ENCODE results near the gene NBAS. TPM values are rescaled to one million over a fixed set of nuclear protein-coding genes. Genes with fewer than 3 reads are reported as not detected.

NBAS gene
- total RNA-seq, 4 donors from 2014 or later = 27.3 to 43.6 (median 28.4) TPM

DNA sequence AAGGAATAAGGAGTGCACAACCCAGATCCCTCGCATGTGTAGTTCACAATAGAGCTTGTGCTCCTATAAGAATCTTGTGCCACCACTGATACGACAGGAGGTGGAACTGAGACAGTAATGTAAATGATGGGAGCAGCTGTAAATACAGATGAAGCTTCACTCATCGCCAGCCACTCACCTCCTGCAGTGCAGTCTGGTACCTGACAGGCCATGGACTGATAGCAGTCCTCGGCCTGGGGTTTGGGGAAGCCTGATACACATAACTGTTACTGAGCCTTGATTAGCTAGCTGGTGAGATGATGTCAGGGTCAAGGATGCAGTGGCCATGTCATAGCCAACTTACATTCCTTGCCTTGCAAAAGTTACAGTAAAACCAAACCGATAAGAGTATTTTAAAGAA, 376.6 kb downstream of the NBAS start:
- Histone ChIP-seq H3K36me3 (peaks cover 0 to 4% of the 10 kb centered on the region in 2 donors), H3K27ac (no peak overlapping the region), H3K4me3 (no peak overlapping the region), H3K27me3 (no peaks in the 10 kb centered on the region), H3K4me1 (no peaks in the 10 kb centered on the region), H3K9me3 (no peaks in the 10 kb centered on the region)
- TF ChIP-seq POLR2A (IDR thresholded peaks at IDR 0.05) = no peak
- TF ChIP-seq CTCF (IDR thresholded peaks at IDR 0.05 in 4 of 5, conservative IDR thresholded peaks at IDR 0.05 in 1 of 5) = no peak
- in situ Hi-C loops (cut with MboI; ENCODE audit: low sequenced_read_pairs in 4 of 4) = no loop called here
- intact Hi-C loops (cut with DNase I; ENCODE audit: low total_unique reads) = no loop called here
- ATAC-seq = no peak
- DNase-seq = no peak

- H3K4me1 ChIP-seq = no peaks in the 10 kb centered on the region
- intact Hi-C loops (cut with DNase I; ENCODE audit: low total_unique reads) (no loop called here), in situ Hi-C loops (cut with MboI; ENCODE audit: low sequenced_read_pairs in 4 of 4) (no loop called here)
- DNase-seq (no peak), ATAC-seq (no peak)
- no peak overlapping the region for H3K4me3 ChIP-seq
- H3K27me3 ChIP-seq = no peaks in the 10 kb centered on the region
- peaks cover 0 to 14% of the 10 kb centered on the region in 2 donors for H3K36me3 ChIP-seq
- no peaks in the 10 kb centered on the region for H3K9me3 ChIP-seq
- H3K27ac ChIP-seq = no peak overlapping the region
- TF ChIP-seq CTCF (IDR thresholded peaks at IDR 0.05 in 4 of 5, conservative IDR thresholded peaks at IDR 0.05 in 1 of 5) (no peak), POLR2A (IDR thresholded peaks at IDR 0.05) (no peak)
Observed at GRCh38 chr2:15182275-15182674, 378.9 kb downstream of the NBAS start.

- in situ Hi-C loops (cut with MboI; ENCODE audit: low sequenced_read_pairs in 4 of 4) (no loop called here), intact Hi-C loops (cut with DNase I; ENCODE audit: low total_unique reads) (no loop called here)
- DNase-seq (no peak), ATAC-seq (no peak)
- Histone ChIP-seq H3K36me3 (peaks cover 0 to 14% of the 10 kb centered on the region in 2 donors), H3K9me3 (no peaks in the 10 kb centered on the region), H3K4me1 (no peaks in the 10 kb centered on the region), H3K27ac (no peak overlapping the region), H3K27me3 (no peaks in the 10 kb centered on the region), H3K4me3 (no peak overlapping the region)
- TF ChIP-seq CTCF (IDR thresholded peaks at IDR 0.05 in 4 of 5, conservative IDR thresholded peaks at IDR 0.05 in 1 of 5) (no peak), POLR2A (IDR thresholded peaks at IDR 0.05) (no peak)
Observed at GRCh38 chr2:15181092-15181745, 379.9 kb downstream of the NBAS start.

GRCh38 chr2:15180379-15180778, 380.8 kb downstream of the NBAS start:
- Histone ChIP-seq H3K9me3 (no peaks in the 10 kb centered on the region), H3K4me3 (no peak overlapping the region), H3K27ac (no peak overlapping the region), H3K27me3 (no peaks in the 10 kb centered on the region), H3K36me3 (peaks cover 0 to 14% of the 10 kb centered on the region in 2 donors), H3K4me1 (no peaks in the 10 kb centered on the region)
- intact Hi-C loops (cut with DNase I; ENCODE audit: low total_unique reads) (no loop called here), in situ Hi-C loops (cut with MboI; ENCODE audit: low sequenced_read_pairs in 4 of 4) (no loop called here)
- TF ChIP-seq POLR2A (IDR thresholded peaks at IDR 0.05) (no peak), CTCF (IDR thresholded peaks at IDR 0.05 in 4 of 5, conservative IDR thresholded peaks at IDR 0.05 in 1 of 5) (no peak)
- DNase-seq (no peak), ATAC-seq (no peak)

- no peaks in the 10 kb centered on the region for H3K4me1 ChIP-seq
- H3K27ac ChIP-seq = no peak overlapping the region
- DNase-seq (no peak), ATAC-seq (no peak)
- in situ Hi-C loops (cut with MboI; ENCODE audit: low sequenced_read_pairs in 4 of 4) (no loop called here), intact Hi-C loops (cut with DNase I; ENCODE audit: low total_unique reads) (no loop called here)
- H3K36me3 ChIP-seq = peaks cover 0 to 10% of the 10 kb centered on the region in 2 donors
- TF ChIP-seq CTCF (IDR thresholded peaks at IDR 0.05 in 4 of 5, conservative IDR thresholded peaks at IDR 0.05 in 1 of 5) = no peak
- TF ChIP-seq POLR2A (IDR thresholded peaks at IDR 0.05) = no peak
- no peaks in the 10 kb centered on the region for H3K27me3 ChIP-seq
- H3K4me3 ChIP-seq = no peak overlapping the region
- H3K9me3 ChIP-seq = no peaks in the 10 kb centered on the region
Observed at GRCh38 chr2:15178946-15179345, 382.2 kb downstream of the NBAS start.
